Prostate gland (tissue), 2 donors: ENCODE results near the gene PRAC1. TPM values are rescaled to one million over a fixed set of nuclear protein-coding genes. Genes with fewer than 3 reads are reported as not detected.

Experiments
- DNase-seq: peaks from one replicate; pipeline ENCODE4 v3.0.0-alpha.2; 2019; ENCODE audit warnings: low spot score
- H3K27ac ChIP-seq, 2 donors: fragments of 200-600 bp; sonication (generic); 2 replicates each; pipeline ENCODE4 v1.5.1; 2017 to 2019
- H3K27me3 ChIP-seq: fragments of 200-600 bp; sonication (generic); replicated peaks from 2 replicates; pipeline ENCODE4 v1.5.1; 2019; ENCODE audit not compliant: insufficient read depth
- H3K36me3 ChIP-seq, 2 donors: fragments of 200-600 bp; sonication (generic); 1 replicate in 1 of 2; 2 replicates in 1 of 2; pipeline versions ENCODE4 v1.5.1 to v1.8.1; 2017 to 2019
- H3K4me1 ChIP-seq: fragments of 200-600 bp; sonication (generic); replicated peaks from 2 replicates; pipeline ENCODE4 v1.5.1; 2019
- H3K4me3 ChIP-seq, 2 donors: fragments of 200-600 bp; sonication (generic); 2 replicates each; pipeline ENCODE4 v1.5.1; 2017 to 2019
- H3K9me3 ChIP-seq: fragments of 200-600 bp; sonication (generic); 2 replicates; pipeline ENCODE4 v1.5.1; 2017
- CTCF ChIP-seq, 4 experiments: fragments of 200-600 bp in 2 of 4; fragments of 450-650 bp in 2 of 4; sonication (generic) in 2 of 4; IDR thresholded peaks; 1 replicate in 3 of 4; 2 replicates in 1 of 4; pipeline ENCODE4 v1.5.1; 2016 to 2019; ENCODE audit warnings: antibody characterized with exemption in 4 of 4, mild to moderate bottlenecking in 2 of 4, moderate library complexity in 2 of 4
- POLR2A ChIP-seq: fragments of 450-650 bp; IDR thresholded peaks from one replicate; pipeline ENCODE4 v1.6.1; 2016; ENCODE audit warnings: antibody characterized with exemption, mild to moderate bottlenecking
- POLR2AphosphoS5 ChIP-seq: sonication (generic); formaldehyde crosslinking; IDR thresholded peaks from one replicate; pipeline ENCODE4 v1.6.1; 2017; ENCODE audit warnings: antibody characterized with exemption
- WGBS: methylation state at CpG from one replicate; pipeline ENCODE4 v1.1.5; 2018; 5-methylcytosine and 5-hydroxymethylcytosine counted together
- intact Hi-C: fragments of 100-400 bp; cut with DNase I; formaldehyde crosslinking; loops from one replicate; pipeline ENCODE4 v1.14.2; 2022
- total RNA-seq, 2 donors: library from RNA; depleted of rRNA; stranded (reverse); fragments of >200 nt; gene quantifications; one replicate each; pipeline ENCODE4 v1.1.0, GENCODE V29; 2016

The PRAC1 gene
- total RNA-seq, 2 donors from 2014 or later = 56.7 to 243 TPM

GRCh38 chr17:48690655-48691054, 31.7 kb downstream of the PRAC1 start:
- Histone ChIP-seq H3K27me3 (no peaks in the 10 kb centered on the region), H3K27ac (no peak overlapping the region), H3K9me3 (no peaks in the 10 kb centered on the region), H3K4me1 (no peaks in the 10 kb centered on the region), H3K36me3 (no peaks in the 10 kb centered on the region), H3K4me3 (no peak overlapping the region)
- DNase-seq = no peak
- TF ChIP-seq CTCF (IDR thresholded peaks at IDR 0.05) (no peak), POLR2A (no peak), POLR2AphosphoS5 (no peak)
- WGBS = 80% methylated on average over 5 of the region's 5 CpGs
- intact Hi-C loops = no loop called here

GRCh38 chr17:48681609-48682008, 40.7 kb downstream of the PRAC1 start:
- intact Hi-C loops = no loop called here
- WGBS = 92% methylated on average over 1 of the region's 1 CpG
- H3K9me3 ChIP-seq = no peaks in the 10 kb centered on the region

DNA sequence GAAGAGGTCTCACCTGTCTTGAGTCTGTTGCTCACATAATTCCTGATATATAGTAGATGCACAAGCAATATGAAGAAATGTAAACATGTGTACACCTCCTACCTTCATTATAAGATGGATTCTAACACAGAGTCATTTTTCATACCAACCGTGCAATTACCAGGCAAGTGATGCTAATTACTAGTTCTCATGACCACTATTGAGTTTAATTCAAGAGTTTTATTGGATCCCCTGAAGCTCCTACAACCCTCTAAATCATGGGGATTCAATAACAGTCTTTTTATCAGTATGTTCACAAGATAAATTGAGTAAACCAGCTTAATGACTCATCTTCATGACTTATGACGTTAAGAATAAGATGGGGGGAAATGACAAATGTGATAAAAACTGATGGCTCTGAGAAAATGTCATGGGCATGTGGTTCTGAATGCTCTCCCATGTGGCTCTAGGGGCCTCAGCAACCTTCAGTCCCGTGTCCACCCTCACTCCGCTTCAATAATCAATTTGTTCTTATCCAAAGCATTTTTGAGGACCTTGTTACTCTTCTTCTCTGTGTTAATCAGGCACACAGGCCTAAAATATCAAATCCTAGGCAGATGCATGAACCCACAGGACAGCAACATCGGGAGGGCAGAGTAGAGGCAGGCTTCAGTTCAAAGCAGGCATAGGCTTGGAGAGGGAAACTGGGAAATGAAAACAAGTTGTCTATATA, 42.8 kb downstream of the PRAC1 start:
- 91% methylated on average over 5 of the region's 5 CpGs for WGBS
- Histone ChIP-seq H3K4me3 (no peak overlapping the region), H3K4me1 (no peaks in the 10 kb centered on the region), H3K27me3 (no peaks in the 10 kb centered on the region), H3K27ac (no peak overlapping the region), H3K36me3 (no peaks in the 10 kb centered on the region), H3K9me3 (no peaks in the 10 kb centered on the region)
- no peak for DNase-seq
- intact Hi-C loops = loop anchor here (10.0 kb wide), 1 partner anchor 355 kb away; no protein-coding TSS in a partner anchor
- no peak for TF ChIP-seq POLR2AphosphoS5
- no peak for TF ChIP-seq POLR2A
- TF ChIP-seq CTCF (IDR thresholded peaks at IDR 0.05) = no peak

More at GRCh38 chr17:48681609-48682008, 40.7 kb downstream of the PRAC1 start:
- Histone ChIP-seq H3K4me1 (no peaks in the 10 kb centered on the region), H3K36me3 (no peaks in the 10 kb centered on the region), H3K4me3 (no peak overlapping the region), H3K27ac (no peak overlapping the region), H3K27me3 (no peaks in the 10 kb centered on the region)
- no peak for DNase-seq
- TF ChIP-seq CTCF (IDR thresholded peaks at IDR 0.05) (no peak), POLR2A (no peak), POLR2AphosphoS5 (no peak)

DNA sequence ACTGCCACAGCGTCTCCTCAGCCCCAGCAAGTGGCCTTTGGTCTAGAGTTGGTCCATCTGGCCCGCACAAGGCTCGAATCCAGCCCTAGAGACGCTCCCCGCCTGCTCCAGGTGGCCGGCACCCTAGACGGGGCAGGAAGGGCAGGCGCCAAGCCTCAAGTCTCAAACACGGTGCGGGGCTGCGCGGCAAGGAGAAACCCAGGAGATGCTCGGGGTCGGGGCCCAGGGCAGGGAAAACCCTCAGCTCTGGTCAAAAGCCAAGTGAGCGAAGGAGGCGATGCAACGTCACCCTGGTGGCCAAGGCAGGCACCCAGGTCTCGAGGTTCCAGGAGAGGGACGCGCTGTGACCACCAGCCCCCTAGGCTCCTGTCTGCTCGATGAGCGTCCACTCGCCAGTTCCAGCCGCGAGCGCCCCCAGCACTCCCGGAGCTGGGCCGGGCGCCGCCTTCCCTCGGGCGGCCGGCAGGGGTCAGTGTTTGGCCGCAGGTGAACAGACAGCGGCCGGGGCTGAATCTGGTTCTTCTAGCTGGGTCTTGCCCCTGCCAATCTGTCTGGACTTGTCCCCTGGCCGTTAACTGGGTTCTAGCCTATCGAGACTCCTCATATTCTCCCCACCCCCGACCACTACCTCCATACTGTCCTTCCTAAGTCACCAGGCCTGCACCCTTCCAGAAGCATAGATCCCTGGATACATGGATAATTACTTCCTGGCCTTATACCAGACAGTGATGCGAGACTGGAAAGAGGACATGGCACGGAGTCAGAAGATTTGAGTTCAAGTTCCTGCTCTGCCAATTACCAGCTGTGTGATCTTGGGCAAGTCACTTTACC, 44.0 kb downstream of the PRAC1 start:
- peak; percentile 79 for DNase-seq
- Histone ChIP-seq H3K36me3 (no peaks in the 10 kb centered on the region), H3K4me3 (no peak overlapping the region), H3K27ac (no peak overlapping the region), H3K4me1 (no peaks in the 10 kb centered on the region), H3K9me3 (no peaks in the 10 kb centered on the region), H3K27me3 (no peaks in the 10 kb centered on the region)
- TF ChIP-seq POLR2AphosphoS5 (peak; percentile 63), POLR2A (no peak), CTCF (IDR thresholded peaks at IDR 0.05) (peak; percentile 78 to 97 (median 95))
- 13% methylated on average over 41 of the region's 41 CpGs for WGBS
- intact Hi-C loops = loop anchor here (10.0 kb wide), 1 partner anchor 356 kb away; no protein-coding TSS in a partner anchor
